DOHH2 (cell line): Measurements from ENCODE around the gene SUGCT.

Experiments
- H3F3A ChIP-seq: fragments of 200-600 bp; sonication (generic), shearing (Covaris generic); 2 replicates; pipeline ENCODE4 v1.6.0; 2016; ENCODE audit warnings: antibody characterized with exemption, mild to moderate bottlenecking; ENCODE audit not compliant: control insufficient read depth, insufficient read depth
- H3K27ac ChIP-seq: fragments of 200-600 bp; sonication (generic); 2 replicates; pipeline ENCODE4 v1.5.1; 2014; ENCODE audit warnings: low read depth, mild to moderate bottlenecking, low read length, moderate library complexity
- H3K27me3 ChIP-seq: fragments of 200-600 bp; sonication (generic); 2 replicates; pipeline ENCODE4 v1.6.1; 2014; ENCODE audit warnings: mild to moderate bottlenecking, low read length, mixed read lengths; ENCODE audit not compliant: control insufficient read depth
- H3K36me3 ChIP-seq: fragments of 200-600 bp; sonication (generic); 2 replicates; pipeline ENCODE4 v1.6.1; 2014; ENCODE audit warnings: mild to moderate bottlenecking, low read length, moderate library complexity, mixed read lengths; ENCODE audit not compliant: control insufficient read depth
- H3K4me1 ChIP-seq: fragments of 200-600 bp; sonication (generic); 2 replicates; pipeline ENCODE4 v1.6.1; 2014; ENCODE audit warnings: mild to moderate bottlenecking, low read length, mixed read lengths; ENCODE audit not compliant: control insufficient read depth
- H3K4me2 ChIP-seq: fragments of 200-600 bp; sonication (generic); 2 replicates; pipeline ENCODE4 v1.6.0; 2014; ENCODE audit warnings: mild to moderate bottlenecking, low read length, moderate library complexity
- H3K4me3 ChIP-seq: fragments of 200-600 bp; sonication (generic); 2 replicates; pipeline ENCODE4 v1.5.1; 2014; ENCODE audit warnings: mild to moderate bottlenecking, low read length, mixed read lengths
- H3K79me2 ChIP-seq: fragments of 200-600 bp; sonication (generic); 2 replicates; pipeline ENCODE4 v1.6.1; 2014; ENCODE audit warnings: mild to moderate bottlenecking, low read length, mixed read lengths; ENCODE audit not compliant: control insufficient read depth
- H3K9me2 ChIP-seq: fragments of 200-600 bp; sonication (generic); replicated peaks from 2 replicates; pipeline ENCODE4 v1.6.1; 2014; ENCODE audit warnings: mild to moderate bottlenecking, low read length, mixed read lengths; ENCODE audit not compliant: control insufficient read depth
- H3K9me3 ChIP-seq: fragments of 200-600 bp; sonication (generic); 2 replicates; pipeline ENCODE4 v1.6.1; 2014; ENCODE audit warnings: antibody characterized with exemption, low read length, mixed read lengths; ENCODE audit not compliant: control insufficient read depth, insufficient read depth
- H4K20me1 ChIP-seq: fragments of 200-600 bp; sonication (generic); 2 replicates; pipeline ENCODE4 v1.6.0; 2014; ENCODE audit warnings: low read depth, mild to moderate bottlenecking, antibody characterized with exemption, low read length, moderate library complexity; ENCODE audit not compliant: control insufficient read depth, insufficient read depth
- EZH2phosphoT487 ChIP-seq: fragments of 200-600 bp; sonication (generic); IDR thresholded peaks from 2 replicates; pipeline ENCODE4 v1.6.1; 2017; ENCODE audit warnings: borderline replicate concordance, mild to moderate bottlenecking, antibody characterized with exemption, low read length, moderate library complexity, mixed read lengths
- TF ChIP-seq, protein P1 (sequence below): fragments of 200-600 bp; sonication (generic); IDR thresholded peaks from one replicate; pipeline ENCODE4 v1.5.1; 2014; ENCODE audit warnings: antibody characterized with exemption, mild to moderate bottlenecking, low read depth, low read length; ENCODE audit not compliant: poor library complexity, severe bottlenecking

SUGCT gene

GRCh38 chr7:40784176-40784575 is 649.4 kb downstream of the SUGCT start:
- 0 out of 2 replicates have a peak, but pooled peaks cover 3% of the 10 kb centered on the region for H3K9me3 ChIP-seq
- H4K20me1 ChIP-seq: no peaks in the 10 kb centered on the region
- TF ChIP-seq EZH2phosphoT487: no peak
- TF ChIP-seq, protein P1, sequence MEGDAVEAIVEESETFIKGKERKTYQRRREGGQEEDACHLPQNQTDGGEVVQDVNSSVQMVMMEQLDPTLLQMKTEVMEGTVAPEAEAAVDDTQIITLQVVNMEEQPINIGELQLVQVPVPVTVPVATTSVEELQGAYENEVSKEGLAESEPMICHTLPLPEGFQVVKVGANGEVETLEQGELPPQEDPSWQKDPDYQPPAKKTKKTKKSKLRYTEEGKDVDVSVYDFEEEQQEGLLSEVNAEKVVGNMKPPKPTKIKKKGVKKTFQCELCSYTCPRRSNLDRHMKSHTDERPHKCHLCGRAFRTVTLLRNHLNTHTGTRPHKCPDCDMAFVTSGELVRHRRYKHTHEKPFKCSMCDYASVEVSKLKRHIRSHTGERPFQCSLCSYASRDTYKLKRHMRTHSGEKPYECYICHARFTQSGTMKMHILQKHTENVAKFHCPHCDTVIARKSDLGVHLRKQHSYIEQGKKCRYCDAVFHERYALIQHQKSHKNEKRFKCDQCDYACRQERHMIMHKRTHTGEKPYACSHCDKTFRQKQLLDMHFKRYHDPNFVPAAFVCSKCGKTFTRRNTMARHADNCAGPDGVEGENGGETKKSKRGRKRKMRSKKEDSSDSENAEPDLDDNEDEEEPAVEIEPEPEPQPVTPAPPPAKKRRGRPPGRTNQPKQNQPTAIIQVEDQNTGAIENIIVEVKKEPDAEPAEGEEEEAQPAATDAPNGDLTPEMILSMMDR: no peak
- no peak overlapping the region for H3K27ac ChIP-seq
- no peaks in the 10 kb centered on the region for H3K27me3 ChIP-seq
- no peaks in the 10 kb centered on the region for H3F3A ChIP-seq
- no peaks in the 10 kb centered on the region for H3K9me2 ChIP-seq
- H3K36me3 ChIP-seq: no peaks in the 10 kb centered on the region
- H3K4me2 ChIP-seq: no peak overlapping the region
- H3K4me3 ChIP-seq: no peak overlapping the region
- peaks cover 16% of the 10 kb centered on the region for H3K4me1 ChIP-seq
- no peaks in the 10 kb centered on the region for H3K79me2 ChIP-seq

GRCh38 chr7:40786909-40787308 is 652.1 kb downstream of the SUGCT start:
- H3K4me3 ChIP-seq: no peak overlapping the region
- no peaks in the 10 kb centered on the region for H3K9me2 ChIP-seq
- no peaks in the 10 kb centered on the region for H3K27me3 ChIP-seq
- H3K4me1 ChIP-seq: peaks cover 23% of the 10 kb centered on the region
- H3F3A ChIP-seq: no peaks in the 10 kb centered on the region
- H3K4me2 ChIP-seq: no peak overlapping the region
- no peak overlapping the region for H3K27ac ChIP-seq
- peaks cover 10% of the 10 kb centered on the region; the same call in 1 of the 2 replicates for H3K9me3 ChIP-seq
- H4K20me1 ChIP-seq: no peaks in the 10 kb centered on the region
- no peaks in the 10 kb centered on the region for H3K79me2 ChIP-seq
- TF ChIP-seq, protein P1: no peak
- TF ChIP-seq EZH2phosphoT487: no peak
- H3K36me3 ChIP-seq: 0 out of 2 replicates have a peak, but pooled peaks cover 5% of the 10 kb centered on the region

- H3K36me3 ChIP-seq: peaks cover 8% of the 10 kb centered on the region; the same call in 1 of the 2 replicates
- H3K4me3 ChIP-seq: no peak overlapping the region
- no peaks in the 10 kb centered on the region for H3K9me2 ChIP-seq
- no peaks in the 10 kb centered on the region for H4K20me1 ChIP-seq
- H3K4me1 ChIP-seq: peaks cover 14% of the 10 kb centered on the region
- no peak overlapping the region for H3K4me2 ChIP-seq
- H3F3A ChIP-seq: no peaks in the 10 kb centered on the region
- no peak overlapping the region for H3K27ac ChIP-seq
- H3K79me2 ChIP-seq: no peaks in the 10 kb centered on the region
- no peaks in the 10 kb centered on the region for H3K27me3 ChIP-seq
- TF ChIP-seq, protein P1: no peak
- peaks cover 12% of the 10 kb centered on the region; the same call in 1 of the 2 replicates for H3K9me3 ChIP-seq
These were observed 658.3 kb downstream of the SUGCT start for GRCh38 chr7:40793132-40793531.

DNA sequence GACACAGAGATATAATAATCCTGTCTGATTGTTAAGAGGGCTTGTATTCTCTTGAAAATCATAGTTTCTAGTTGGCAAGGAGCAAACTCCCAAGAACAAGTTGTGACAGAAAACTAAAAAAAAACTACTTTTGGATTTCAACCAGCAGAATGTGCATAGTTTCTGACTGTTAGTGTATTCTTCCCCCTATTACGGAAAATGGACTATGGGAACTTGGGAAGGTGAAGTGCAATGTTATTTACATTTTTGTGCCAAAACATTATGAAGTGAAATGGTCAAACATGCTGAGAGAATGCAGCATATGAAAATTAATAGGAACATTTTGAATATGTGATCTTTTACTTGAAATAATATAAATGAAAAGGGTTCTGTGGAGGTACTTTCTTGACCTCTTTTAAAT is 660.8 kb downstream of the SUGCT start:
- H3K4me1 ChIP-seq: peaks cover 14% of the 10 kb centered on the region
- peaks cover 8% of the 10 kb centered on the region; the same call in 1 of the 2 replicates for H3K9me3 ChIP-seq
- H3K4me2 ChIP-seq: no peak overlapping the region
- TF ChIP-seq, protein P1: no peak
- no peak for TF ChIP-seq EZH2phosphoT487
- no peak overlapping the region for H3K4me3 ChIP-seq
- peaks cover 8% of the 10 kb centered on the region; the same call in 1 of the 2 replicates for H3K36me3 ChIP-seq
- H3F3A ChIP-seq: no peaks in the 10 kb centered on the region
- H3K27ac ChIP-seq: no peak overlapping the region
- no peaks in the 10 kb centered on the region for H4K20me1 ChIP-seq
- H3K9me2 ChIP-seq: no peaks in the 10 kb centered on the region
- H3K27me3 ChIP-seq: no peaks in the 10 kb centered on the region
- H3K79me2 ChIP-seq: no peaks in the 10 kb centered on the region
